ENCODE results near the gene SLC5A3. TPM values are rescaled to one million over a fixed set of nuclear protein-coding genes. Genes with fewer than 3 reads are reported as not detected.

Gene SLC5A3
- total RNA-seq, 2 experiments from 2014 or later: 22.3 to 23.7 TPM

DNA sequence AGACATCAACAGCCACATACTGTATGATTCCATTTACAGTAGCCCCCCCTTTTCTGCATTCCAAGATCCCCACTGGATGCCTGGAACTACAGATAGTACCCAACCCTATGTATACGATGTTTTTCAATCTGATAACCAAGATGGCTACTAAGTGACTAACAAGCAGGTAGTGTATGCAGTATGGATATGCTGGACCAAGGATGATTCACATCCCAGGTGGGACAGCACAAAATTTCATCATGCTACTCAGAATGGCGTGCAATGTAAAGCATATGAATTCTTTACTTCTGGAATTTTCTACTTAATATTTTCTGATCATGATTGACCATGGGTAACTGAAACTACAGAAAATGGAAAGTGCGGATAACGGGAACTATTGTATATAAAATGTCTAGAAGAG lies 30.0 kb upstream of the SLC5A3 start:
- Mint-ChIP-seq H3K36me3 (no peaks in the 10 kb centered on the region), H3K4me1 (no peaks in the 10 kb centered on the region), H3K27me3 (no peaks in the 10 kb centered on the region), H3K27ac (no peak overlapping the region), H3K4me3 (no peak overlapping the region), H3K9me3 (no peaks in the 10 kb centered on the region)
- no peak for DNase-seq
- POLR2A ChIA-PET: no interaction called here
- ATAC-seq (ENCODE audit: low read depth): no peak

DNA sequence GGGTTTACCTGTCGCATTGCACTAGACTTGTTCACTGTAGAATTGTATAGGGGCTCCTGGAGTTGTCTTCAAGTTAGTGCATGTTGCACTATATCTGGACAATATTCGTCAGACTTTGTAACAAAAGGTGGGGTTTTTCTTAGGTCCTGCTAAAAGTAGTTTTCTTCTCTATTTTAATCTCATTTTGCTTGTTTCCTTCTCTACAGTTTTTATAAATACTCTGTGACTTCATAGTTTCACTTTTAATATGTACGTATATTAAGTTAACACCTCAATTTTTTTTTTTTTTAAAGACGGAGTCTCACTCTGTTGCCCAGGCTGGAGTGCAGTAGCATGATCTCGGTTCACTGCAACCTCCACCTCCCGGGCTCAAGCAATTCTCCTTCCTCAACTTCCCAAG lies 26.5 kb upstream of the SLC5A3 start:
- ATAC-seq (ENCODE audit: low read depth) (no peak), DNase-seq (no peak)
- H3K36me3 Mint-ChIP-seq: no peaks in the 10 kb centered on the region
- no peak overlapping the region for H3K4me3 Mint-ChIP-seq
- no peak overlapping the region for H3K27ac Mint-ChIP-seq
- POLR2A ChIA-PET: no interaction called here
- peaks cover 3% of the 10 kb centered on the region for H3K4me1 Mint-ChIP-seq
- no peaks in the 10 kb centered on the region for H3K27me3 Mint-ChIP-seq
- H3K9me3 Mint-ChIP-seq: no peaks in the 10 kb centered on the region

DNA sequence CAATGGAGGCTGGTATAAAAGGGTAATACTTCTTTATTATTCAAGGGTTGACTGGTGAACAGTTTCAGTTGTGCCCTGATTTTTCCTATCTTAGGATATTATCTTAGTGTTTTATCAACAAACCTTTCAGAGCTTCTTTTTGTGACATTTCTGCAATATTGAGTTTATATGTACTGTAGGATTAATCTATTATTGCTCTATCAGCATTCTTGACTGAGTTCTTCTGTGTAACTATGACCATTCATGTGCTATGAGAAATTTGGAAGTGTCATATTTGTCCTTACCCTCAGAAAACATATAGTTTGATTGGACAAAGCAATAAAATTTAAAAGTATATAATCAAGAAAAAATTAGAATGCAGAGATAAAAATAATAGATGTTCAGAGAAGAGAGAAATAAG lies 25.5 kb upstream of the SLC5A3 start:
- Mint-ChIP-seq H3K36me3 (no peaks in the 10 kb centered on the region), H3K9me3 (no peaks in the 10 kb centered on the region), H3K27ac (no peak overlapping the region), H3K4me1 (peaks cover 3% of the 10 kb centered on the region), H3K27me3 (no peaks in the 10 kb centered on the region), H3K4me3 (no peak overlapping the region)
- no peak for DNase-seq
- POLR2A ChIA-PET: no interaction called here
- no peak for ATAC-seq (ENCODE audit: low read depth)

DNA sequence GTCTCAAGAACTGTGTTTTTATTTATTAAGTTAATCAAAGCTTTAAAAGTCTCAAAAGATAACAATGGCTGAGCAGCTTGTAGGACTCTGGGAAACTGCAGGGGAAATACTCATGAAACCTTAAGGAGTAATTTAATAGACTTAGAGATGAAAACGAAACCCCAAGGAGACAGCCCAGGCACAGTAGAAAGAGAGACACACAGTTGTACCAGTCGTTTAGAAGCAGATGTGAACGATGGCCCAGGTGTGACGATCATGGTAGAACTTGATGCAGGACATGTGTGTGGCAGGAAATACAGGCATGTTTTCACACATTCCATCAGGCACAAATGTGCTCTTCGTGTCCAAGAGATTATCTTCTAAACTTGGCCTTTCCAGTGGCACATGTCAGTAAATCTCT lies 21.2 kb upstream of the SLC5A3 start:
- H3K9me3 Mint-ChIP-seq: no peaks in the 10 kb centered on the region
- H3K27me3 Mint-ChIP-seq: no peaks in the 10 kb centered on the region
- peaks cover 3% of the 10 kb centered on the region for H3K4me1 Mint-ChIP-seq
- H3K36me3 Mint-ChIP-seq: no peaks in the 10 kb centered on the region
- DNase-seq (no peak), ATAC-seq (ENCODE audit: low read depth) (no peak)
- no peak overlapping the region for H3K27ac Mint-ChIP-seq
- H3K4me3 Mint-ChIP-seq: no peak overlapping the region
- POLR2A ChIA-PET: no interaction called here

DNA sequence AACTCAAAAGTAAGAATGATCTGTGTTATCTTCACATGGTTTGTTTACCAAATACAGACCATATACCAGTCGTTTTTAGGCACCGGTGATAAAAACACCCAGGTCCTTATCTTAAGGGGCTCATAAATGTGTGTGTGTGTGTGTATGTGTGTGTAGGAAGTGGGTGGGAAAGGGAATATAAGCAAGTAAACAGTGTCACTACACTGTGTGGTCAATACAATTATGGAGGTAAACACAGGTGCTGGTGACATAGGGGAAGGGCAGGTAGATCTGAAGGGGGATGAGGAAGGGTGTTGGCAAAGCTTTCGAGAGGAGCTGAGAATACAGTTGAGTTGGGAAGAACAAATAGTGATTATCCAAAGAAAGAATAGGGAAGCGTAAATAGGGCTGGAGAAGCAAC lies 19.1 kb upstream of the SLC5A3 start:
- Mint-ChIP-seq H3K9me3 (no peaks in the 10 kb centered on the region), H3K4me1 (peaks cover 3% of the 10 kb centered on the region), H3K27me3 (no peaks in the 10 kb centered on the region), H3K36me3 (no peaks in the 10 kb centered on the region), H3K27ac (no peak overlapping the region), H3K4me3 (no peak overlapping the region)
- DNase-seq (no peak), ATAC-seq (ENCODE audit: low read depth) (no peak)
- POLR2A ChIA-PET: no interaction called here

DNA sequence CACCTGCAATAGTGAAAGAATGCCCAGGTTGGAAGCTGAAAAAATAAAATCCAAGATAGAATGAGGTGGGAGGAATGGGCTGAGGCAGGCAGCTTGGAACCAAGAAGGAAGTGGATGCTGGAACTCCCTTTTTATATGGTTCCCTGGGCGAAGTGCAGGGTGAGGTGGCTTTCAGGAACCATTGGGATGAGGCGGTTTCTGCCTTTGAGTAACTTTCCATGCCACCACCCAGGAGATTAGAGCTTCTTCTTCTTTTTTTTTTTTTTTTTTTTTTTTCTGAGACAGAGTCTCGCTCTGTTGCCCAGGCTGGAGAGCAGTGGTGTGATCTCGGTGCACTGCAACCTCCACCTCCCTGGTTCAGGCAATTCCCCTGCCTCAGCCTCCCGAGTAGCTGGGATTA lies 17.8 kb upstream of the SLC5A3 start:
- no peak for ATAC-seq (ENCODE audit: low read depth)
- POLR2A ChIA-PET: interaction anchor here (0.7 kb wide), 1 partner anchor 8 kb away, joined by 3 read pairs; no protein-coding TSS in a partner anchor
- H3K27ac Mint-ChIP-seq: no peak overlapping the region

DNA sequence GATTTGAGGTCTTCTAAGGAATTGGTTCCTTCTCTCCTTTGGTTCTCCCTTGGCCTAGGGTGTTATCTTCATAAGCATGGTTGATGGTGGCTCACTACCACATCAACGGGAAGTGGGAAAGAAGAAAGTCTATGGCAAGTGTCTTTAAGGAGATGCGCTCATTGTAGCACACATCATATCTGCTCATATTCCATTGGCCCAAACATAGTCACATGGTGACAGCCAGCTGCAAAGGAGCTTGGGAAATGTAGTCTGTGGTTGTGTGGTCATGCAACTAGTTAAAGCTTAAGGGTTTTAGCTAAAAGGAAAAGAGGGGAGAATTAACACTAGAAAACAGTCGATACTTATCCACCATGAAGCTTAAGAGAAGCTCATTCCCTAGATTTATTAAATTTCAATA lies 11.4 kb upstream of the SLC5A3 start:
- H3K4me1 Mint-ChIP-seq: peaks cover 5% of the 10 kb centered on the region
- DNase-seq: no peak
- POLR2A ChIA-PET: no interaction called here
- H3K4me3 Mint-ChIP-seq: no peak overlapping the region
- peaks cover 6% of the 10 kb centered on the region for H3K9me3 Mint-ChIP-seq
- H3K27me3 Mint-ChIP-seq: peaks cover 4% of the 10 kb centered on the region
- ATAC-seq (ENCODE audit: low read depth): no peak
- H3K36me3 Mint-ChIP-seq: peaks cover 6% of the 10 kb centered on the region
- no peak overlapping the region for H3K27ac Mint-ChIP-seq

More for the DNA sequence above, 17.8 kb upstream of the SLC5A3 start:
- Mint-ChIP-seq H3K4me3 (no peak overlapping the region), H3K27me3 (no peaks in the 10 kb centered on the region), H3K9me3 (no peaks in the 10 kb centered on the region), H3K4me1 (peaks cover 3% of the 10 kb centered on the region), H3K36me3 (peaks cover 2% of the 10 kb centered on the region)
- no peak for DNase-seq

DNA sequence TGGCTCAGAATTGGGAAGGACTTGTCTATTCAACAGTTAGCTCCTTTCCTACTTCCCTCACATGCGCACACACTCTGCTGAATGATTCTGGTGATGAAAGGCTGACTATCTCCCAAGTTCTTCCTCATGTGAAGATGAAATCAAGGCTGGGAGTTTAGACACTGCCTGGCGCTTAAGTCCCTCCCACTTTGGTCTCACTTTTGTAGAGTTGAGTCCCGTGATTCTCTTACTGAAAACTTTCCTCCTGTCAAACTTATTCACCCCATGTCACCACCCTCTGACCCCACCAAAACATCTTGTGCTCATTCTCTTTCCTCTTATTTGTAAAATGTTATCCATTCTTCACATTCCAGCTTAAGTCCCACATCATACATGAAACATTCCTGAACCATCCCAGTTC lies 8.4 kb upstream of the SLC5A3 start:
- no peak overlapping the region for H3K27ac Mint-ChIP-seq
- H3K4me1 Mint-ChIP-seq: peaks cover 5% of the 10 kb centered on the region
- DNase-seq (no peak), ATAC-seq (ENCODE audit: low read depth) (no peak)
- peaks cover 7% of the 10 kb centered on the region for H3K27me3 Mint-ChIP-seq
- peaks cover 6% of the 10 kb centered on the region for H3K9me3 Mint-ChIP-seq
- H3K4me3 Mint-ChIP-seq: no peak overlapping the region
- POLR2A ChIA-PET: no interaction called here
- H3K36me3 Mint-ChIP-seq: peaks cover 6% of the 10 kb centered on the region

DNA sequence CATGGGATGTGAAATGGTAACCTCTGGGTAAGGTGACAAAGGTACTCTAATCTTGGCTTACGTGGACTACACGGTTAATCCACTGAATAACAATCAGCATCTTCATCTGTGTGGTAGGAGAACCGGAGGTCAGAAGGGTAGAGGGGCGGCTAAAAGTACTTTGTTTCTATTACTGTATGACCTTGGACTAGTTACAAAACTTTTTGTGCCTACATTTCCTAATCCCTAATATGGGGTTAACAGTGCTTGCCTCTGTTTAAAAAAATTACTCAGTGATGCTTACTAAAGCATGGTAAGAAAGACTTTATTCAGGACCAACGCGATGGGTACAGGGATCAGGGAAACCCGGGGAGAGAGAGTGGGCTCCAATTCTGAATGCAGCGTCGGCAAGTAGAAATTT lies 1.7 kb upstream of the SLC5A3 start:
- Mint-ChIP-seq H3K36me3 (peaks cover 8% of the 10 kb centered on the region), H3K4me3 (peak overlapping the region; percentile 80), H3K27me3 (peaks cover 7% of the 10 kb centered on the region), H3K27ac (peak overlapping the region; percentile 8), H3K4me1 (peaks cover 26% of the 10 kb centered on the region), H3K9me3 (no peaks in the 10 kb centered on the region)
- DNase-seq: no peak
- POLR2A ChIA-PET: no interaction called here
- ATAC-seq (ENCODE audit: low read depth): no peak

DNA sequence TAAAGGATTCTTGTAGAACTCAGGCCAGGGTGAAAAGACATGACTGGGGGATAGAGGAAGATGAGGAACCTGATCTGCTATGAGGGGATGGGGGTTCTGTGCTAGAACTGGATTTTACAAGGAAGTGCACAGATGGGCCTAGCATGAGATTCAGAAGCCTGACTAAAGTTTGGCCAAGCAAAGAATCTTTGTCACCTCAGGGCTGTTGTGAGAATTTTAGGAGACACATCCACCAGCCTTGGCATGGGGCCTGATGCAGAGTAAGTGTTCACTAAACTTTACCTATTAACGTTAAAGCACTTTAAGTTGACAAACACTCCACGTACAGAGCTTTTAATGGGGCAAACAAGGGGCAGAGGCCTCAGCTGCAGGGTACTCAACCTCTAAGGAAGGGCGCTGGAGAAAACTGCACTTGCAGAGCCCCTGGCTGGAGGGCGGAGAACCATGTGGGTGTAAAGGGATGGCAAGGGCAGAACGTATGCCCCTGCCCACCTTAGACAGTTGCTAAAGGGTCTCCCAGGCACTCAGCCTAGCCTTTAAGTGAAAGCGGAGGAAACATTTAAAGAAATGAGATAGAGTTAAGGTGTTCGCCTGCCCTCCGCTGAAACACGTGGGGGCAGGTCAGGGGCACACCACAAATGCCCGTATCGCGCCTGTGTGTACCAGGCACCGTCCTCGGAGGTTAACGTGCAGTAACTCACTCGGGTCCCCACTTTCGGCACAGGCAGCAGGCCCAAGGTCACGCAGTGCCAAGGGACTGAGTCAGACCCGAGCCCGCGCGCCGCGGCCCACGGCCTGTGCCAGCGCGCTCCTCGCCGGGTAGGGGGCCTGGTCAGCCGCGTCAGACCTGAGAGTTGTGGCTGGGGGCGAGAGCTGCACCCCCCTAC lies 990 bp upstream of the SLC5A3 start:
- no peak for ATAC-seq (ENCODE audit: low read depth)
- DNase-seq: no peak
- peaks cover 13% of the 10 kb centered on the region for H3K36me3 Mint-ChIP-seq

DNA sequence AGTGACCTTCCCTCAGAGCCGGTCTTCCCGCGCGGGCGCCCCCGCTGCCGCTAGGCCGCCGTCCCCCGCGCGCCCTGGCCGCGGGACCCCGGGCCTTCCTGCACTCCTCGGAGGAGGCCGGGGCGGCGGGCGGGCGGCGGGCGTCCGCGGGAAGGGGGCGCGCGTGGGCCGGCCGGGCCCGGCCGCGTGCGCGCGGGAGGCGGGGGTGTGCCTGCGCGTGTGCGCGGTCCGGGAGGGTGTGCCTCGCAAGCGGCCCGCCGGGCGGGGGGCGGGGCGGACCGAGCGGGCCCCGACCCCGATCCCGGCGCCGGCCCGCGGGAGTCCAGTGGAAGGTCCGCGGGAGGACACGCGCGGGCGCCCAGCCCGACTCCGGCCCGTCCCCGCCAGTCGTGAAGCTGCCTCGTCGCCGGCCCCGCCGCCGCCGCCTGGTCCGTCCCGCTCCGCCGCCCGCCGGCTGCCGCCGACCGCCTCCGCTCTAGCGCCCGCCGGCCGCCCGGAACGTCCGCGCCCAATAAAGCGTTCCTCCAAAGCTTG lies 438 bp downstream of the SLC5A3 start:
- Mint-ChIP-seq H3K36me3 (peaks cover 13% of the 10 kb centered on the region), H3K9me3 (no peaks in the 10 kb centered on the region), H3K27ac (peak overlapping the region; percentile 78), H3K27me3 (peaks cover 7% of the 10 kb centered on the region), H3K4me1 (peaks cover 45% of the 10 kb centered on the region), H3K4me3 (peak overlapping the region; percentile 90)
- peak; percentile 78 for DNase-seq
- POLR2A ChIA-PET: interaction anchor here (0.6 to 4.1 kb wide), 20 partner anchors 10 to 1534 kb away, joined by 3 to 52 read pairs (median 5); no protein-coding TSS in a partner anchor
- ATAC-seq (ENCODE audit: low read depth): peak; percentile 58

More for the DNA sequence above, 990 bp upstream of the SLC5A3 start:
- Mint-ChIP-seq H3K9me3 (no peaks in the 10 kb centered on the region), H3K4me3 (peak overlapping the region; percentile 80), H3K27ac (peak overlapping the region; percentile 8), H3K4me1 (peaks cover 32% of the 10 kb centered on the region), H3K27me3 (peaks cover 7% of the 10 kb centered on the region)
- POLR2A ChIA-PET: interaction anchor here (1.0 to 4.1 kb wide), 10 partner anchors 49 to 148 kb away, joined by 3 to 52 read pairs (median 6); no protein-coding TSS in a partner anchor

DNA sequence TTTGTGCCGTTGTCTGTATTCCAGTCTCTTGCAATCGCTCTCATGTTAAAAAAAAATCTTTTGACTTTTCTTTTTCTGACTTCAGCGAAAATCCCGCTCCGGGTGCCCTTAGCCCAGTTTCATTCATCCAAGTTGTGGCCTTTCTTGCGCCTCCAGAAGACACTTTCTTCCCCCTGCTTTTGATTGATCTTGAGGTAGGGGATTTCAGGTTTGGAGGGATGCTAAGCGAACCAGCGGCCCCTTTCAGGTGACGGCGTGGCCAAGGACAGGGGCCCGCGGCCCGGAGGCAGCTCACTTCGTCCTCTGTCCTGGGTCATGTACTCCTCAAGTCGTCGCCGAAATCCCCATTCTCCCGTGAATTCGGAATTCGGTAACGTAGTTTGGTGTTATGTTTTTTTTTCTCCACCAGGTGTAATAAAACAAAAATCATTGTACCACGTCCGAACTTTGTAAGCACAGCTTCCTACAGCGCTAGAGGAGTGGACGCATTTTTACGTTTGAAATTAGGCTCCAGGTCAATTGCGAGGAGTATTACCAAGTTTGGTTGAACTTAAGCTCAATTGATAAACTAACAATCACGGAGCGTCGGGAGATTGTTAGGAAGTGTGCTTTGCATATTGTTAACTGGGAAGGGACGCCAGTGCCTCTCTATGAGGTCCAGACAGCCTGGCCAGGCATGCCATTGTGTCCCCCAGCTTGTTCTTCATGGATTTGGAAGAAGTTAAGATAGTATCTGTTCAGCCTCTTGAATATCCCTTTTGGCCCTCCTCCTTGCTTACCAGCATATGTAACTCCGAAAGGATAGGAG lies 1.1 kb downstream of the SLC5A3 start:
- peaks cover 7% of the 10 kb centered on the region for H3K27me3 Mint-ChIP-seq

DNA sequence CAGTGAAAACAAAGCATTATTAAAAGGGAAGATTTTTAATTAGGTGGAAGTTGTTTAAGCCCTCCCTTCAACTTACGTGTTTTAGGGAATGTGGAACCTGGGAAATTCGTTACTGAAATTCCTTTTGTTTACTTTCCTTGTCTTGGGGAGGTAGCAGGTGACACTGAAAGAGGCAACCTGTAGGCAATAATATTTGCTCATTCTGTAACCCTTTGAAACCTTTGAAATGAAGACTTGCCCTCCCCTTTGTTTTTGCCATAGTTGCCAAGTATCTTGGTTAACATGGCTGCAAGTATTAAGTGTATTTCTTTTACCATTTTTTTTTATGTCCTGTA lies 1.7 kb downstream of the SLC5A3 start:
- Mint-ChIP-seq H3K9me3 (no peaks in the 10 kb centered on the region), H3K27me3 (peaks cover 4% of the 10 kb centered on the region), H3K4me1 (peaks cover 56% of the 10 kb centered on the region), H3K36me3 (peaks cover 13% of the 10 kb centered on the region), H3K4me3 (peak overlapping the region; percentile 90), H3K27ac (peak overlapping the region; percentile 78)
- no peak for ATAC-seq (ENCODE audit: low read depth)
- POLR2A ChIA-PET: interaction anchor here (0.9 to 4.1 kb wide), 8 partner anchors 98 to 273 kb away, joined by 3 to 52 read pairs (median 6); no protein-coding TSS in a partner anchor
- DNase-seq: no peak

More for the DNA sequence above, 1.1 kb downstream of the SLC5A3 start:
- Mint-ChIP-seq H3K36me3 (peaks cover 13% of the 10 kb centered on the region), H3K27ac (peak overlapping the region; percentile 78), H3K9me3 (no peaks in the 10 kb centered on the region), H3K4me1 (peaks cover 50% of the 10 kb centered on the region), H3K4me3 (peak overlapping the region; percentile 90)
- POLR2A ChIA-PET: interaction anchor here (0.7 to 4.1 kb wide), 13 partner anchors 12 to 273 kb away, joined by 3 to 52 read pairs (median 6); no protein-coding TSS in a partner anchor
- peak; percentile 36 for DNase-seq
- ATAC-seq (ENCODE audit: low read depth): no peak
